GM12874 (cell line): ENCODE results near the gene GRIK4.

Experiments
- CTCF ChIP-seq: IDR thresholded peaks from 2 replicates; pipeline ENCODE4 v1.5.1; 2011; ENCODE audit warnings: low read depth, mild to moderate bottlenecking, control low read depth, low read length, moderate library complexity; ENCODE audit not compliant: insufficient read depth

GRIK4 gene

GRCh38 chr11:120771551-120772060 lies 260.1 kb downstream of the GRIK4 start:
- TF ChIP-seq CTCF: no peak

GRCh38 chr11:120773501-120774031 lies 262.0 kb downstream of the GRIK4 start:
- TF ChIP-seq CTCF: no peak

GRCh38 chr11:120774591-120775386 lies 263.2 kb downstream of the GRIK4 start:
- no peak for TF ChIP-seq CTCF

GRCh38 chr11:120775986-120776951 lies 264.7 kb downstream of the GRIK4 start:
- no peak for TF ChIP-seq CTCF

GRCh38 chr11:120778685-120779490 lies 267.3 kb downstream of the GRIK4 start:
- no peak for TF ChIP-seq CTCF

- TF ChIP-seq CTCF: no peak
Observed at GRCh38 chr11:120780239-120780638, 268.7 kb downstream of the GRIK4 start.
